ENCODE data around the gene ZNRD2. TPM values are rescaled to one million over a fixed set of nuclear protein-coding genes. Genes with fewer than 3 reads are reported as not detected.

Gene ZNRD2
- total RNA-seq, 4 donors from 2014 or later = 41.9 to 62.9 (median 50.6) TPM

GRCh38 chr11:65588199-65589054, 18.1 kb downstream of the ZNRD2 start:
- WGBS, 2 donors = 43 to 46% methylated on average over 13 of the region's 13 CpGs
- intact Hi-C loops (cut with DNase I; ENCODE audit: low total_unique reads) = no loop called here
- DNase-seq (ENCODE audit: low spot score in 2 of 2) = no peak
- no peak overlapping the region for H3K4me3 ChIP-seq (ENCODE audit: low read depth, poor library complexity, severe bottlenecking)
- TF ChIP-seq CTCF (IDR thresholded peaks at IDR 0.05) (no peak), POLR2A (IDR thresholded peaks at IDR 0.05) (no peak)

DNA sequence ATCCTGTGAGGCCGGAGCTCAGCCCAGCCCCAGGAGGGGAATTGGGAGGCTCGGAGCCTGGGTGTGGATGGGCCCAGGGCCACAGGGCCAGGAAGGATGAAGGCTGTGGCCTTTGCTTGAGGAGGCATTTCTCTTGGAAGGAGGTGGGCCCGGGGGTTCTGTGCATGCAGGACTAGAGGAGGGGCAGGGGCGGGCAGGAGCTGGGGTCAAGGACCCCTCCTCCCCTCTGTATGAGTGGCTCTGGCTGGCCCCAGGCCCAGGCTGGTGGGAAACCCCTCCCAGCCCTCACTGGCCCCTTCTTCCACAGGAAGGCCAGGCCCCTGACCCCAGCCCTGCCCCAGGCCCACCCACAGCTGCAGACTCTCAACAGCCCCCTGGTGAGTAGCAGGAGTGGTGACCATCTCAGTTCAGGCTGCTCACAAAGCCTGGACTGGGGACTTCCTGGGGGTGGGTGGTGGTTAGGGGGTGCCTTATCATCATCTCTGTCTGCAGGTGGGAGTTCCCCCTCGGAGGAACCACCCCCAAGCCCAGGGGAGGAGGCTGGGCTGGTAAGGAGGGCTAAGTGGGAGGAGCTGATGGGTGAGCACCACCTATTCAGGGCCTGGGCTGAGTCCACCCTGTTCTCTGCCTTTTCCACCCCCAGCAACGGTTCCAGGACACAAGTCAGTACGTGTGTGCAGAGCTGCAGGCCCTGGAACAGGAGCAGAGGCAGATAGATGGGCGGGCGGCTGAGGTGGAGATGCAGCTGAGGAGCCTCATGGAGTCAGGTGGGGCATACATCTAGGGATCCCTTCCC, 19.4 kb downstream of the ZNRD2 start:
- H3K4me3 ChIP-seq (ENCODE audit: low read depth, poor library complexity, severe bottlenecking) = no peak overlapping the region
- WGBS, 2 donors = 63 to 69% methylated on average over 9 of the region's 9 CpGs
- no peak for DNase-seq (ENCODE audit: low spot score in 2 of 2)
- intact Hi-C loops (cut with DNase I; ENCODE audit: low total_unique reads) = no loop called here
- TF ChIP-seq POLR2A (IDR thresholded peaks at IDR 0.05) (no peak), CTCF (IDR thresholded peaks at IDR 0.05) (no peak)

DNA sequence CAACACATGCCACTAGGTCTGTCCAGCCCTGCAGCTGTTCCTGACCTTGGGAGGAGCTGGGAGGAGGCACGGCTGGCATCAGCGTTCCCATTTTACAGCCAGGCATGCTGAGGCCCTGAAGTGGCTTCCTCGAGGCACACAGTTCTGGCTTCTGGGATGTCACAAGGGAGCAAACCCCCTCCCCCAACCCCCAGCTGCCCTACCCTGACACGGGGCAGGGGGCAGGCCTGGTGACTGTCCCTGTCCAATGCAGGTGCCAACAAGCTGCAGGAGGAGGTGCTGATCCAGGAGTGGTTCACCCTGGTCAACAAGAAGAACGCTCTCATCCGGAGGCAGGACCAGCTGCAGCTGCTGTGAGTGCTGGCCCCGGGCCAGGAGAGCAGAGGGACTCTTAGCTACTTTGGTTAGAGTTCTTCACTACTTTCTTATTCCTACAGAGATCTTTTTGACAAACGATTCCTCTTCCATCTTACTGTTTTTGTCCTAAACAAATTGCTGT, 20.0 kb downstream of the ZNRD2 start:
- WGBS, 2 donors = 55 to 59% methylated on average over 8 of the region's 8 CpGs
- intact Hi-C loops (cut with DNase I; ENCODE audit: low total_unique reads) = no loop called here
- no peak for DNase-seq (ENCODE audit: low spot score in 2 of 2)
- no peak overlapping the region for H3K4me3 ChIP-seq (ENCODE audit: low read depth, poor library complexity, severe bottlenecking)
- TF ChIP-seq CTCF (IDR thresholded peaks at IDR 0.05) (no peak), POLR2A (IDR thresholded peaks at IDR 0.05) (no peak)

- DNase-seq (ENCODE audit: low spot score in 2 of 2) = no peak
- TF ChIP-seq POLR2A (IDR thresholded peaks at IDR 0.05) = no peak
- no peak for TF ChIP-seq CTCF (IDR thresholded peaks at IDR 0.05)
- WGBS, 2 donors = 58 to 63% methylated on average over 42 to 55 of the region's 106 CpGs
- intact Hi-C loops (cut with DNase I; ENCODE audit: low total_unique reads) = no loop called here
- no peak overlapping the region for H3K4me3 ChIP-seq (ENCODE audit: low read depth, poor library complexity, severe bottlenecking)
These were observed 21.9 kb downstream of the ZNRD2 start for GRCh38 chr11:65591939-65592857.

DNA sequence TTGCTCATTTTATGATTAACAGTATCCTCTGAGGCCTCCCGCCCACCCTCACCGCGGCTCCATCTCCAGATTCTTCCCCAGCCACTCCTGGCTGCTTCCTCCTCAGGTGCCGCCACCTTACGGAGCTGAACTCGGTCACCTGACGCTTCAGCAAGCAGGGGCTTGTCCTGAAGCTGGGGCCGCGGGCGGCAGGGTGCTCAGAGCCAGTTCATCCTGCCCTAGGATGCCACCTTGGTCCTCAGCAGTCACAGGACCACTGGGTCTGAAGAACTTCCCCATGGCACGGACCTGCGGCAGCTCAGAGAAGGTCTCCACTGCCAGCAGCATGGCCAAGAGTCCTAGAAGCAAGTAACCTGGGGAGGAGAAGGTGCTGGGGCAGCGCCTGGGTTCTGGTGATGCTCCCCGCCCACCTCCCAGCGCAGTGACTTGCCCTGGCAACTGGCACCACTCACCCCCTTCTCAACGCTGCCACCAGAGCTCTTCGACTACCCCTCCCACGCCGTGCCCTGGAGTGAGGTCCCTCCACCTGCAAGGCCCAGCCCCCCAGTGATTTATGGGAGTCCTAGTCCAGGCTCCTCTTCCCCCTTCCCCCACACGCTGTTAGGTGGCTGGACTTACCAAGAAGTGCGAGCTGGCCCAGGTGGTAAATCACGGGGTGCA, 22.7 kb downstream of the ZNRD2 start:
- intact Hi-C loops (cut with DNase I; ENCODE audit: low total_unique reads) = no loop called here
- TF ChIP-seq POLR2A (IDR thresholded peaks at IDR 0.05) (no peak), CTCF (IDR thresholded peaks at IDR 0.05) (no peak)
- DNase-seq (ENCODE audit: low spot score in 2 of 2) = no peak
- H3K4me3 ChIP-seq (ENCODE audit: low read depth, poor library complexity, severe bottlenecking) = no peak overlapping the region
- 43 to 56% methylated on average over 21 to 22 of the region's 22 CpGs for WGBS, 2 donors
